Measurements from ENCODE around the gene ACAD10.

DNA sequence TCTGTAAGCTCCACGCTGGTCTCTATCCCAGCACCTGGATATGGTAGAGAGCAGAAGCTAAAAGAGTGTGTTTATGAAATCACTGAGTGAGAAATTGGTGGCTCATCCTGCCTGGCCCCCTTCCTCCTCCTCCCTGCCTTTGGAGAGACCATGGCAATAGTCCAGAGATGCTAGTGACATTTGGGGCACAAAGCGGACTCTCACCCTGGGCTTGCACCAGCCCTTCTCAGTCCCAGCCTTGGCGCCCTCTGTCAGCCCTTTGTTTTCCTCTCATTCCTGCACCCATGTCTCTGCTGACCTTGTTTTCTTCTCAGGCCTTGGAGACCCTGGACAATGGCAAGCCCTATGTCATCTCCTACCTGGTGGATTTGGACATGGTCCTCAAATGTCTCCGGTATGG is 99.1 kb downstream of the ACAD10 start:
- TF ChIP-seq, protein P1, sequence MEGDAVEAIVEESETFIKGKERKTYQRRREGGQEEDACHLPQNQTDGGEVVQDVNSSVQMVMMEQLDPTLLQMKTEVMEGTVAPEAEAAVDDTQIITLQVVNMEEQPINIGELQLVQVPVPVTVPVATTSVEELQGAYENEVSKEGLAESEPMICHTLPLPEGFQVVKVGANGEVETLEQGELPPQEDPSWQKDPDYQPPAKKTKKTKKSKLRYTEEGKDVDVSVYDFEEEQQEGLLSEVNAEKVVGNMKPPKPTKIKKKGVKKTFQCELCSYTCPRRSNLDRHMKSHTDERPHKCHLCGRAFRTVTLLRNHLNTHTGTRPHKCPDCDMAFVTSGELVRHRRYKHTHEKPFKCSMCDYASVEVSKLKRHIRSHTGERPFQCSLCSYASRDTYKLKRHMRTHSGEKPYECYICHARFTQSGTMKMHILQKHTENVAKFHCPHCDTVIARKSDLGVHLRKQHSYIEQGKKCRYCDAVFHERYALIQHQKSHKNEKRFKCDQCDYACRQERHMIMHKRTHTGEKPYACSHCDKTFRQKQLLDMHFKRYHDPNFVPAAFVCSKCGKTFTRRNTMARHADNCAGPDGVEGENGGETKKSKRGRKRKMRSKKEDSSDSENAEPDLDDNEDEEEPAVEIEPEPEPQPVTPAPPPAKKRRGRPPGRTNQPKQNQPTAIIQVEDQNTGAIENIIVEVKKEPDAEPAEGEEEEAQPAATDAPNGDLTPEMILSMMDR (IDR thresholded peaks at IDR 0.05 in 8 of 11, conservative IDR thresholded peaks at IDR 0.05 in 3 of 11), result no peak
- TF ChIP-seq POLR2A (IDR thresholded peaks at IDR 0.05) (no peak), POLR2AphosphoS5 (IDR thresholded peaks at IDR 0.05) (no peak)
